NCI-H1694 (cell line): Measurements from ENCODE around the gene MXD3.
A peak's percentile ranks its signal among the peaks of the same experiment; 100 is the strongest.

Source experiments
- DNase-seq: peaks from one replicate; lab custom pipeline; 2025; lab: John Stamatoyannopoulos, UW

The MXD3 gene

DNA sequence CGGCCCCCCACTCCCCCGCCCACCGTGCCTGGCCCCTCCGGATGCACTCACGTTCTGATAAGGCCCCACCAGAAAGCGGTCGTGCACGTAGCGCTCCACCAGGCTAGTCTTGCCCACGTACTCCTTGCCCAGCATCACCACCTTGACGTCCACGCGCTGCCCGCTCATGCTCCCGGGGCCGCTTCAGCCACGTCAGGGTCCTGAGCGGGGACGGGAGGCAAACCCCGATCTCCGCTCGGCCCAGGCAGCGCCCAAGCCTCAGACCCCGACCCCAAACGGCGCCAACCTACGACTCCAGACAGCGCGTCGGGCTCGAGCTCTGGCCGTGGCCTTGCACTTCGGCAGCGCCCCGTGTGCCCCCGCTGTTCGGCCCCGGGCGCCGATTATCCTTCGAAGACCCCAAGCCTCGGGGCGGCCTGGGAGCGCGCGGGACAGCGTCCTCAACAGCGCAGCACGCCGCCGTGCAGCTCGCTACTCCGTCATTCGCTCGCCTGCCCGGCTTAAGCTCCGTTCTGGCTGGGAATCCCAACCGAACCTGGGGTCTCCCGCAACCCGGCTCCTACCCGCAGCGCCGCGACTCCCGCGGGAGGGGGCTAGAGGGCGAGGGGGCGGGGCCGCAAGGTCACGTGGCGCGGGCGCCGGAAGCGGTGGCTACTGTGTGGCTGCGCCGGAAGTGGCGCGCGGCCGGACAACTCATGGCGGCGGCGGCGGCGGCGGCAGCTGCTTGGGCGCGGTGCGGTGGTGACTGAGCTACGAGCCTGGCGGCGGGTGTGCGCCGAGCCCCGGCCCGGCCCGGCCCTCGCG is 8.4 kb downstream of the MXD3 start, which contains the start of the genes PRELID1 and RAB24:
Gene PRELID1 (plus strand): TSS at position 679 of the 804 bp plus-strand sequence. CDS start 187 bp downstream, outside the sequence.
Gene RAB24 (minus strand): TSS at position 599 of the 804 bp plus-strand sequence. CDS start 431 bp downstream, at position 168.
- DNase-seq: peak; percentile 53

DNA sequence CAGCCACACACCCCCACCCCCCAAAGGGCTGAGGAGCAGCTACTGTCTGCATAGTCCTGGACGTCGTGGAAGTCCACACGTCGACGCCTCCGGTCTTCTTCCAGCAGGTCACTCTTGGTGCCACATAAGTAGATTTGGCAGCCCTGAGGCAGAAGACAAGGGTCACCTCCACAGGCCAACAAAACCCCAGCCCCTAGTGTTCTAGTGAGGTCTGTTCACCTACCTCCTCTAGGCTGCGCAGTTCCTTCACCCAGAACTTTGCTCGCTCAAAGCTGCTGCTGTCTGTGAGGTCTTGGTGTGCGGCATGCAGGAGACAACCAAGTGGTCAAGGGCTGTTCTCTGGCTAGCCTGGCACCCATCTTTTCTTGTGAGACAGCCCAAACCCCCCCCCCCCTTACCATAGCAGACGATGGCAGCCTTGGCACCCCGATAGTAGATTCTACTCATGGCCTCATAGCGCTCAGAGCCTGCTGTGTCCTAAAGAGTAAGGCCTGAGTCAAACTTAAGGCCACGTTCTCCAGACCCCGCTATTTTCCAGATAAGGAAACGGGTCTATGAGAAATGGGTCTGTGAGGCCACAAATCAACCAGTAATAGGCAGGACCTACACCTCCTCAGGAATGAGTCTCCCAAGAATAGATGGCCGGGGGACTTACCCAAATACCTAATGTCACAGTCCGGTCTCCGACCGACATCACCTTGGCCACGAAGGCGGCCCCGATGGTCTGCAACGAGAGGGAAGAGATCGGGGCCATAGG is 9.2 kb downstream of the MXD3 start:
- DNase-seq: no peak

DNA sequence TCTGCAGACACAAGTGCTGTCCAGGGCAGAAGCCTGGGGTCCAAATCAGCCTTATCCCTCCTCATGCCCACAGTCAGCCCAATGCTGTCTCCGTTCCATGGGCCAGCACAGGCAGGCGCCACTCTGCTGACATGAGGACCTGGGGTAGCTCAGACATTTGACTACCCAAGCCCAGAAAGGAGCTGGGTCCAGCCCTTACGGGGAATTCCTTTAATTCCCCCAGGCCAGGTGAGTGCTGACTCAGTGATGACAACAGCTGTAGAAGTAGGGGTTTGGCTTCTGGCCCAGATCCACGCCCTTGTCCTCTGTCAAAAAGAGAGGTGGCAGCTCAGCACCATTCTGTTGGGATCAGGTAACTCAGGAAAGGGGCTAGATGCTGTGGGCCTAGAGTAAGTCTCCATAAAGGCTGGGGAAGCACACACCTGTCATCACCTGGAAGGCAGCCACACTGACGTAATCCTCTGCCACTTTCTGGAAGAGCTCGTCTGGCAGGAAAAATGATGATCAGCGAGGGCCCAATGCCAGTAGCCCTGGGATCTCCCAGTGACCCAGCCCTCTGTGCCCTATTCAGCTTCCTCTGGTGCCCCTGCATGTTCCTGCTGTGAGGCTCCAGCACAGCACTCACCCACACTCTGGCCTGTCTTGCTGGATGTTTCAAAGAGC is 10.1 kb downstream of the MXD3 start:
- no peak for DNase-seq

DNA sequence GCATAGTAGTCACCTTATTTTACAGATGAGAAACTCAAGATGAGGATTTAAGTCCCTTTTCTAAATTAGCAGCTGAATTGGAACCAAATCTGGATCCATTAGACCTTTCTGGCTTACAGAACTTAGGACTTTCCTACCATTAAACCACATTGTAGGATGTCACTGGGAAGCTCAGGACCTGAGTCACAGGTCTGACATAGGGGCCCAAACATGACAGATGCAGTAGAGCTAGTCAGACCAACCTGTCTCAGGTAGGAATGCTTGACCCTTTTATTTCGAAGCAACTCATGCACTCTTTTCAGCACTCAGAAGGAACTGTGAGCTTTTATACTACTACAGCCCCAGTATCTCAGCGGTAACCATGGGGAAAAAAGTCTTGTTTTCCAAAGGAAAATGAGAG is 10.7 kb downstream of the MXD3 start:
- DNase-seq: no peak

DNA sequence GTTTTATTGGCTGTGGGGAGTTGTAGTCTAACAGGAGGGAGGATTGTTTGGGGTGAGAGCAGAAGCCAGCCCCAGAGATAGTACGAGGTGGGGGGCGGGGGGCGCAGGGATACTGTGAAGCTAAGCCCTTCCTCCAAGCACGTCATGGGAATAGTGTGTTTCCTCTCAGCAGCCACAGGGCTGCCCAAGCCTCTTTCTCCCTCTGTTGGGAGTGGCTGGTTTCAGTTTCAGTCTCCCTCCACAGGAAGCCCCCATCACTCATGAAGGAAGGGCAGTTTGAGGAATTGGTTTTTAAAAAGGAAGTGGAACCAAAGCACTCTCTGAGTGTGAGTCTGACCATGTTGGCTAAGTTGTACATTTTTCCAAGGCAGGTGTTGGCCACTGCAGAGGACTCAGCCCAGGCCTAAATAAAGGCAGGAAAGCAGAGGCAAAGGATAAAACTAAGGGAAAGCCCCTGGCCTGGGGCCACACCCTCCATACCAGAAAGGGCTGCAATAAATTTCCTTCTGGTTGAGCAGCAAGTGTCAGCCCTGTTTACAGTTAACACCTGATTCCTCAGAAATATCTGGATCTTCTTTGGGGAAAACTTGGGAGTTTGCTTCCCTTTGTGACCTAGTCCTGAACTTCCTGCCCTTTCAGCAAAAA is 11.3 kb downstream of the MXD3 start:
- DNase-seq: no peak

DNA sequence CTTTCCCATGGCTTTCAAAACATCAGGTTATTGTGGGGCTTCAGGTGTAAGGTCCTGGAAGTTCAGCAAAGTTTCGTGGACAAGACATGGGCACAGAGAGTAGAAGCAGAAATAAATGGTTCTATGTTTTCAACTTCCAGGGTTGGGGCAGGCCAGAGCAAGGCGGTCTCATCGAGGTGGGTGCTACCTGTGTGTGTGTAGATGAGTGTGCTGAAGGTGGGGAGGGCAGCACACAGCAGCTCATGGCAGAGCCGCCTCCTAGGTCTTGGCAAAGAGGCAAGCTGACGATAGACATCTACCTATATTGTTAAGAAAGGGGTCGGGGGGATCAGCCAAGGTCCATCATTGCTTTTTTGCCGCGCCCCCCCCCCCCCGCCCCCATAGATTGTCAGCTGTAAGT is 12.0 kb downstream of the MXD3 start:
- no peak for DNase-seq

DNA sequence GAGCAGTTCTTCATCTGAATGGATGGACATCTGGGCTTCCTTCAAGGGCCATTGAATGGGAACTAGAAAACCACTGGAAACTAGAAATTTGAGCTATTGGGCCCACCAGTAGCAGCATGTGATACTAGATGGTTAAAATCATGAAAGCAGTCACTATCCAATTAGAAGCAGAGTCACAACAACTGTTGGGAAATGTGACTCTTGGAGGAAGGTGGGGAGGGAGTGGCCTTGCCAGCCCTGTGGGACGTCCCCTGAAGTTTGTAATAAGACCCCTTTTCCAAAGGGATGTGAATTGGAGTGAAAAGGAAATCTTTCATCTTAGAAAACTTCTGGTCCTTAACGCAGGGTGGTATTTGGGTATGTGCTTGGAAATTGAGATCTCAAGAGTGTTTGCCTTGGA is 13.8 kb downstream of the MXD3 start:
- no peak for DNase-seq

DNA sequence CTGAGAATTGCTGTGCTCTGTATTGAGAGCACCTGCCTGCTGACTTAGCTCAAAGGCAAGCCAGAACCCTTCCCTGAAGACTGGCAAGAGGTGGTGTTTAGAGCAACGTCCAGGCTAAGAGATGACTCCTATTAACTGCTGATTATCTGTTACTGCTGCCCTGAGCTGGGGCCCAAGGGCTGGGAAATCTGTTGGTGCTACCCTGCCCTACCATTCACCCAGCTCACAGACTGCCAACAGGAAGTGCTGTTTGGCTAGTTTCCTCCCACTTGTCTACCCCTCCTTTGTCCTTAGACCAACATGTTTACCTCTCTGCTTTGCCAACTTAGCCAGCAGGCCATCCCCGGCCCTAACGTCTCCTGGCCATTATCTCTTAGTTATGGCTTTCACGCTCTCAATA is 15.1 kb downstream of the MXD3 start:
- no peak for DNase-seq

DNA sequence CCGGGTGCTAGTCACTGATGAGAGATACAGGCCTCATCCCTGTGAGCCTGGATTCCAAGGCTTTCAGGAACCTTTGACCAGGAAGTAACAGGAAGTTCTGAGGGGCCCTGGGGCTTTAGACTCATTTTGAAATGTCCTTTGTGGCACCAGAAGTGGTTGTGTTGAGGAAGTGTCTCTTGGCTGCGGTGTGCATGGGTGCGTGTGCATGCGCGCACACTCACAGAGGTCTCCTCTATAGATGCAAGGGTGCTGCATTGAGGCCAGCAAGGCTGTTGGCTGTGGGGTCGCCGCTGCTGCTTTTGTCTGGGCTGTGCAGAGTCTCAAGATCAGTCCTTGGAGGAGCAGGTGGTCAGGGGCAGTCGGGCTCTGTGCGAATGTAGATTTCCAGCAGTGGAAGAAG is 15.8 kb downstream of the MXD3 start:
- no peak for DNase-seq

DNA sequence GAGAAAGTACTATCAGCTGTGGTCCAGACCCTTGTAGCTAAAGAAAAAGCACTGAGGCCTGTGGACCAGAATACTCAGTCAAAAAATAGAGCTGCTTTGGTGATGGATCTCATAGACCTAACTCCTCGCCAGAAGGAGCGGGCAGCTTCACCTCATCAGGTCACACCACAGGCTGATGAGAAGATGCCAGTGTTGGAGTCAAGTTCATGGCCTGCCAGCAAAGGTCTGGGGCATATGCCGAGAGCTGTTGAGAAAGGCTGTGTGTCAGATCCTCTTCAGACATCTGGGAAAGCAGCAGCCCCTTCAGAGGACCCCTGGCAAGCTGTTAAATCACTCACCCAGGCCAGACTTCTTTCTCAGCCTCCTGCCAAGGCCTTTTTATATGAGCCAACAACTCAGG is 17.1 kb downstream of the MXD3 start:
- no peak for DNase-seq

DNA sequence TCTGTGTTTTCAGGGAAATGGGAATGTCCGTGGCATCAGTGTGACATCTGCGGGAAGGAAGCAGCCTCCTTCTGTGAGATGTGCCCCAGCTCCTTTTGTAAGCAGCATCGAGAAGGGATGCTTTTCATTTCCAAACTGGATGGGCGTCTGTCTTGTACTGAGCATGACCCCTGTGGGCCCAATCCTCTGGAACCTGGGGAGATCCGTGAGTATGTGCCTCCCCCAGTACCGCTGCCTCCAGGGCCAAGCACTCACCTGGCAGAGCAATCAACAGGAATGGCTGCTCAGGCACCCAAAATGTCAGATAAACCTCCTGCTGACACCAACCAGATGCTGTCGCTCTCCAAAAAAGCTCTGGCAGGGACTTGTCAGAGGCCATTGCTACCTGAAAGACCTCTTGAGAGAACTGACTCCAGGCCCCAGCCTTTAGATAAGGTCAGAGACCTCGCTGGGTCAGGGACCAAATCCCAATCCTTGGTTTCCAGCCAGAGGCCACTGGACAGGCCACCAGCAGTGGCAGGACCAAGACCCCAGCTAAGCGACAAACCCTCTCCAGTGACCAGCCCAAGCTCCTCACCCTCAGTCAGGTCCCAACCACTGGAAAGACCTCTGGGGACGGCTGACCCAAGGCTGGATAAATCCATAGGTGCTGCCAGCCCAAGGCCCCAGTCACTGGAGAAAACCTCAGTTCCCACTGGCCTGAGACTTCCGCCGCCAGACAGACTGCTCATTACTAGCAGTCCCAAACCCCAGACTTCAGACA is 17.7 kb downstream of the MXD3 start:
- no peak for DNase-seq

DNA sequence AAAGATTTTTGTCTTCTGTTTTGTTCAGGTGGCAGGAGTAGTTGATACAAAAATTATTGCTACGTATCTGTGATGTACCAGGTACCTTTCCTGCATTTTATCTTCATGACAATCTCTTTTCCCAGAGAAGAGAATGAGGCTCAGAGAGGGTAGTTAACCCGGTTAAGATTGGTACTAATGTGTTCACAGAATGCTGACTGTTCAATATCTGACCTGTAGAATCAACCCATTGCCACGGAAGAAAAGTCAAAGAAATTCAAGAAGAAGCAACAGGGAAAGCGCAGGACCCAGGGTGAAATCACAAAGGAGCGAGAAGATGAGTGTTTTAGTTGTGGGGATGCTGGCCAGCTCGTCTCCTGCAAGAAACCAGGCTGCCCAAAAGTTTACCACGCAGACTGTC is 20.0 kb downstream of the MXD3 start:
- no peak for DNase-seq

DNA sequence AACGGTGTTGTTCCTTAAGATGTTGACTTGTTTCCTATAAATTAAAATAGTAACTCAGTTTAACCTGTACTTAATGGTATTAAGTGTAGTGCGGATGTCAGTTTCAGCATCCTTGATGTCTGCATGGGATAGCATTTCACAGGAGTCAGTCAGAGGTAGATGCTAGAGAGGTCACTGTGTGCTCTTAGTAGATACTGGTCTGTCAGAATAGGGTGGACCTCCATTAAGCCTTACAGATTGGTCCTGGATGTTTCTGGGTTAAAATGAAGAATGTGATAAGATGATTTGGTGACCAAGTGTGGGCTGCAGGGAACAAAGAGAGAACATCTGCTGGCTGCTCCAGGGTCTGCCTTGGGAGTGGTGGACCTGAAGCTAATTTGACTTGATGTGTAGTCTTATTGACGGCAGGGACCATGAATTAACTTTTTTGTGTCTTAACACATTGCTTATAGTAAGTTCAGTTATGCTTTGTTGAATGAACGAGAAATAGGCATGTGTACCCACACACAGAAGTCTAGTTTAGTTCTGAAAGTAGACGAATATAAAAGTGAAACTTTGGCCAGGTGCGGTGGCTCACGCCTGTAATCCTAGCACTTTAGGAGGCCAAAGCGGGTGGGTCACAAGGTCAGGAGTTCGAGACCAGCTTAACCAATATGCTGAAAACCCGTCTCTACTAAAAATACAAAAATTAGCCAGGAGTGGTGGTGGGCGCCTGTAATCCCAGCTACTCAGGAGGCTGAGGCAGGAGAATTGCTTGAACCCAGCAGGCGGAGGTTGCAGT is 20.7 kb downstream of the MXD3 start:
- no peak for DNase-seq

DNA sequence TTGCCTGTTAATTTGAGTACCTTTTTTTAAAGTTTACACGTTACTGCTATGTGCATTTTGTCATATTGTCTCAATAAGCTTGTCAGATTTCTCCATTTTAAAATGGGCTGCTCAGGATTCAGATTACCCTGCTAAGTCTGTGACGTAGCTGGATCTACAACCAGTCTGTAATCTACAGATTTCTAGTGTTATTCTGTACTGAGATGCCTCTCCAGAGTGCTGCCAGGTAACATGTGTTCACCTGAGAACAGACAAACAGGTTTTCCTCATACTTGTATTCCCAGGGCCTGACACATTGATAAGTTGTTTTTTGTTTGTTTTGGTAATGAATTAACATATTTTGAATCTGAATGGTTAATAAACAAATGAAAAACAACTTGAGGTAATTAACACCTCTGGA is 23.5 kb downstream of the MXD3 start:
- DNase-seq: no peak

DNA sequence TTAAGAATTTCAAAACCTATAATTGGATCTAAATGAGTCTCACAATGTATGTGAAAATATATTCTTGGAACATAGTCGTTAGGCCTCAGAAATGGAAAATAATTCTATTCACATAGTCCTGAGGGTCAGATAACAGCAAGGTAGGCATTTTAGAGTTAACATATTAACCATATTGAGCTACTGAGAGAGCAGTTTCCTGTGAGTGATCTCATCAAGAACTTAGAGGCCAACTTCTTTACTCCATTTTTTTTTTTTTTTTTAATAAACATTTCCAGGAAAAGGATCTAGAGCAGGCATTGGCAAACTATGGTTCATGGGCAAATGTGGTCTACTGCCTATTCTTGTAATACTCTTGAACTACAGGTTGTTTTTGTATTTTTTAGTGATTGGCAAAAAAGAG is 34.8 kb downstream of the MXD3 start:
- no peak for DNase-seq

DNA sequence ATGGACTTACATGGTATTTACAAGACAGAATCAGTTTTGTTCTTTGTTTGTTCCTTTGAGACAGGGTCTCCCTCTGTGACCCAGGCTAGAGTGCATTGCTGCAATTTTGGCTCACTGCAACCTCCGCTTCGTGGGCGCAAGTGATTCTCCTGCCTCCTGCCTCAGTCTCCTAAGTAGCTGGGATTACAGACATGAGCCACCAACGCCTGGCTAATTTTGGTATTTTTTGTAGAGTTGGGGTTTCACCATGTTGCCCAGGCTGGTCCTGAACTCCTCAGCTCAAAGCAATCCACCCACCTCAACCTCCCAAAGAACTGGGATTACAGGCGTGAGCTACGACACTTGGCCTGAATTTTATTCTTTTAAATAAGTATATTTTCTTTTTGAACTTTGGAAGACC is 35.8 kb downstream of the MXD3 start:
- DNase-seq: no peak

DNA sequence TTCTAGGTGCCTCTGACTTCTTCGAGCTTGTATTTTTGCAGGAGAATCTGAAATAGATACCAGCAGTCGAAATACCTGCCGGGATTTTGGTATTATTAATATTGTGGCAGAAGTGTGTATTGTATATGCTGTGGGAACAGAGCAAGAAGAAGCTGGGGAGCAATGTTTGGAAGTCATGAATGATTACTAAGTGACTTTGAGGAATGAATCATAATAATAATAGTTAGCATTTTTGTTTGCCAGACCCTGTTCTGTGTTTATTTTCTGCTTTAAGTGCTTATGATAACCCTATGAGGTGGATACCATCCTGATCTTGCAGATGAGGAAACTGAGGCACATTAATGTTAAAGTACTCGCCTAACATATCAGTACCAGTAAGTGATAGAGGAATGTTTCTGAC is 40.6 kb downstream of the MXD3 start:
- DNase-seq: no peak

DNA sequence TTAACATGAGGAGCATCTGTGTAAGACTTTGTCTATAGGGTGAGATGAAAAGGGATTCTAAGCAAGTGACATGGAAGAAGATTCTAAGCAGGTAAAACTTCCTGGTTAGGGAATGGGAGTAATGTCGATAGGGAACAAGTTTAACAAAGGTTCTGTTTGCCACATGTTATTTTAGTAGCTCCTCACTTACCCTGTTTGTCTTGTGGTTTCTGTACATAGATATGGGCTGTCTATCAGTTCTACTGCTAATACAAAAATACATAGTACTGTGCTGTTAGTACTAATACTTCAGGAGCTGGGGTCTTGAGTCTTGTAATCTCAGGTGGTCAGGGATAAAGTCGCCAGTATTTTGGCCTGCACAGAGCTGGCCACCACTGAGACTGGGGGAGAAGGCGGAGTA is 41.0 kb downstream of the MXD3 start:
- no peak for DNase-seq

DNA sequence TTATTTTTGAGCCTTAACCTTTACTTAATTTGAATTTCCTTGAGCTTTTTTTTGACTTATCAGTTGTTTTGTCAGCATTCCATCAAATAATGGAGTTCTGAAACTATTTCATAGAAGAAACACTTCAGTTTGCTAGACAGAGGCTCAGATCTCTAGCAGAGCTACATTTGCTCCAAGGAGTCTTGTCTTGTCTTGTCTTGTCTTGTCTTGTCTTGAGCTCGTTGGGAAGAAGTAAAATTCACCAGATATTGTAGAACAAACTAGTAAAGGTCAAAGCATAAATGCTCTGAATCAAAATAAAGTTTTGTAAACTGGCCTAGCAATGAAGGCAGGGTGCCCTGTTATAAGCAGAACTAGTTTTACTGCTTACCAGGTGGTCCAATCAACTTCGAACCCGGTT is 41.7 kb downstream of the MXD3 start:
- DNase-seq: no peak

DNA sequence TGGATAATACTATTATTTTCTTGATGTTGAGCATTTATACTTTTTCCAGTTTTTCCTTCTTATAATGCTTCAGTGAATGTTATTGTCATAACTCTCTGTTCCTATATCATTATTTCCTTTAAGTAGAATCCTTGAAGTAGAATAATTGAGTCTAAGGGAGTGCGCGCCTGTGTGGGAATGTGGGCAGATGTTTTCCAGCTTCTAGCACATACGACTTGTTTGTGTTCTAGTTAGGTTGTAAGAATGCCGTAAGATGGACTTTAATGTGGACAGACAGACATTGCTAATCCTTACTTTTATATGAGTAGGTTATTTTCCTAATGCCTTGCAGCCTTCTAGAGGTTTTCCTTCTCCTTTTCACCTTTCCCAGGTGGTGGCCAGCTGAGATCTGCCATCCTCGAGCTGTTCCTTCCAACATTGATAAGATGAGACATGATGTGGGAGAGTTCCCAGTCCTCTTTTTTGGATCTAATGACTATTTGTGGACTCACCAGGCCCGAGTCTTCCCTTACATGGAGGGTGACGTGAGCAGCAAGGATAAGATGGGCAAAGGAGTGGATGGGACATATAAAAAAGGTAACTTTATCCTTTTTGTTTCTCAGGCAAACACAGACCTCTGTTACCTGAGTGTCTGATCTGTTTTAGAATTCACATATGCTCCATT is 42.3 kb downstream of the MXD3 start:
- DNase-seq: no peak
